H4 (cell line): ENCODE results near the gene RALGDS. TPM values are rescaled to one million over a fixed set of nuclear protein-coding genes. Genes with fewer than 3 reads are reported as not detected.
"Not testable (repeated sequence)": the region's sequence is repeated elsewhere in the genome, so short reads cannot be mapped to it uniquely, and the experiment has no call there.

Experiments used
- DNase-seq: peaks from one replicate; pipeline ENCODE4 v3.0.0-alpha.2; 2015; ENCODE audit warnings: low spot score
- total RNA-seq: library from RNA; depleted of rRNA; stranded (reverse); fragments of >200 nt; shearing (Covaris generic); gene quantifications from 2 replicates; pipeline ENCODE4 v1.2.3, GENCODE V29; 2014; rRNA removed

Gene RALGDS
- 11.9 and 12.6 TPM in 2 replicates for total RNA-seq

- DNase-seq = peak; percentile 55
These were observed at the start of gene RALGDS for GRCh38 chr9:133121198-133121914. Gene RALGDS, minus strand, starts transcription at chr9:133121240. Its CDS starts 86 bp downstream, at chr9:133121154.

GRCh38 chr9:133170716-133171115 lies 49.7 kb upstream of the RALGDS start:
- DNase-seq = no peak

- not testable (repeated sequence) for DNase-seq
These were observed 48.6 kb upstream of the RALGDS start for GRCh38 chr9:133169687-133170086.

GRCh38 chr9:133169102-133169501 lies 48.1 kb upstream of the RALGDS start:
- DNase-seq = no peak

- DNase-seq = no peak
These were observed 47.4 kb upstream of the RALGDS start for GRCh38 chr9:133168432-133168831.

GRCh38 chr9:133167769-133168168 lies 46.7 kb upstream of the RALGDS start:
- DNase-seq = no peak

- DNase-seq = no peak
These were observed 46.2 kb upstream of the RALGDS start for GRCh38 chr9:133167096-133167730.

GRCh38 chr9:133166392-133166791 lies 45.4 kb upstream of the RALGDS start:
- no peak for DNase-seq

- no peak for DNase-seq
These were observed 44.4 kb upstream of the RALGDS start for GRCh38 chr9:133165452-133165730.

GRCh38 chr9:133164191-133164590 lies 43.2 kb upstream of the RALGDS start:
- DNase-seq = no peak

GRCh38 chr9:133163504-133164172 lies 42.6 kb upstream of the RALGDS start, which contains the start of gene GBGT1:
Gene GBGT1, minus strand, starts transcription at chr9:133163914. Its CDS starts 1,502 bp downstream, at chr9:133162412.
- DNase-seq = no peak

- no peak for DNase-seq
These were observed 41.9 kb upstream of the RALGDS start for GRCh38 chr9:133162861-133163503.

GRCh38 chr9:133161547-133161950 lies 40.5 kb upstream of the RALGDS start:
- no peak for DNase-seq

- peak; percentile 85 for DNase-seq
These were observed 39.9 kb upstream of the RALGDS start for GRCh38 chr9:133160742-133161546.

- DNase-seq = no peak
These were observed 37.7 kb upstream of the RALGDS start for GRCh38 chr9:133158695-133159094.

GRCh38 chr9:133155156-133155555 lies 34.1 kb upstream of the RALGDS start:
- no peak for DNase-seq

GRCh38 chr9:133154097-133154989 lies 33.3 kb upstream of the RALGDS start:
- no peak for DNase-seq

- no peak for DNase-seq
These were observed 32.4 kb upstream of the RALGDS start for GRCh38 chr9:133153227-133154096.
